ENCODE measurements around the gene IFNA13. TPM values are rescaled to one million over a fixed set of nuclear protein-coding genes. Genes with fewer than 3 reads are reported as not detected.

IFNA13 gene
- total RNA-seq, 2 donors from 2014 or later: not detected

- Histone ChIP-seq H3K9me3 (no peaks in the 10 kb centered on the region), H3K4me3 (no peak overlapping the region), H3K4me1 (no peaks in the 10 kb centered on the region), H3K27me3 (no peaks in the 10 kb centered on the region), H3K36me3 (no peaks in the 10 kb centered on the region), H3K27ac (no peak overlapping the region)
- TF ChIP-seq CTCF (IDR thresholded peaks at IDR 0.05): no peak
- no peak for DNase-seq (ENCODE audit: low spot score)
These were observed 44.2 kb upstream of the IFNA13 start for GRCh38 chr9:21412107-21412506.

GRCh38 chr9:21408817-21409216 is 41.0 kb upstream of the IFNA13 start, which contains the start of gene IFNA8:
IFNA8 (plus strand) TSS chr9:21409117; CDS start chr9:21409177, 60 bp downstream.
- H3K4me3 ChIP-seq: no peak within 1 kb of the TSS
- no peaks in the 10 kb centered on the region for H3K4me1 ChIP-seq
- no peaks in the 10 kb centered on the region for H3K9me3 ChIP-seq
- no peak for TF ChIP-seq CTCF (IDR thresholded peaks at IDR 0.05)
- H3K27me3 ChIP-seq: no peaks in the 10 kb centered on the region
- no peak for DNase-seq (ENCODE audit: low spot score)
- no peaks in the 10 kb centered on the region for H3K36me3 ChIP-seq
- no peak within 1 kb of the TSS for H3K27ac ChIP-seq

- H3K36me3 ChIP-seq: no peaks in the 10 kb centered on the region
- no peak overlapping the region for H3K27ac ChIP-seq
- H3K4me1 ChIP-seq: peaks cover 0 to 9% of the 10 kb centered on the region in 2 donors
- H3K27me3 ChIP-seq: no peaks in the 10 kb centered on the region
- H3K9me3 ChIP-seq: no peaks in the 10 kb centered on the region
- no peak overlapping the region for H3K4me3 ChIP-seq
- TF ChIP-seq CTCF (IDR thresholded peaks at IDR 0.05): no peak
- DNase-seq (ENCODE audit: low spot score): no peak
These were observed 36.3 kb upstream of the IFNA13 start for GRCh38 chr9:21404146-21404545.

GRCh38 chr9:21402386-21403251 is 34.8 kb upstream of the IFNA13 start:
- H3K4me3 ChIP-seq: peak overlapping the region in 1 of 2 donors; percentile 38
- DNase-seq (ENCODE audit: low spot score): no peak
- TF ChIP-seq CTCF (IDR thresholded peaks at IDR 0.05): no peak

GRCh38 chr9:21399956-21400355 is 32.1 kb upstream of the IFNA13 start:
- Histone ChIP-seq H3K27me3 (no peaks in the 10 kb centered on the region), H3K27ac (no peak overlapping the region), H3K36me3 (no peaks in the 10 kb centered on the region), H3K4me1 (peaks cover 0 to 16% of the 10 kb centered on the region in 2 donors), H3K9me3 (no peaks in the 10 kb centered on the region), H3K4me3 (no peak overlapping the region)
- no peak for DNase-seq (ENCODE audit: low spot score)
- no peak for TF ChIP-seq CTCF (IDR thresholded peaks at IDR 0.05)

More at GRCh38 chr9:21402386-21403251, 34.8 kb upstream of the IFNA13 start:
- Histone ChIP-seq H3K9me3 (no peaks in the 10 kb centered on the region), H3K4me1 (peaks cover 0 to 9% of the 10 kb centered on the region in 2 donors), H3K36me3 (no peaks in the 10 kb centered on the region), H3K27me3 (no peaks in the 10 kb centered on the region), H3K27ac (no peak overlapping the region)
